Natural killer cell (primary cell): ENCODE results near the gene CLNK. TPM values are rescaled to one million over a fixed set of nuclear protein-coding genes. Genes with fewer than 3 reads are reported as not detected.

Experiments used
- ATAC-seq, 3 donors: fragments of 150-1000 bp in 2 of 3; fragments of 200-7000 bp in 1 of 3; cut with Tn5 transposase; 1 replicate in 1 of 3; 2 replicates in 2 of 3; pipeline ENCODE4 v1.10.0; 2021; ENCODE audit warnings: mild to moderate bottlenecking in 2 of 3, moderate library complexity in 2 of 3
- DNase-seq, 2 donors: peaks; one replicate each; pipeline versions ENCODE4 v3.0.0 to v3.0.0-alpha.2; 2013 to 2021; ENCODE audit warnings: mixed read lengths in 1 of 2
- H3K27ac ChIP-seq: one replicate; pipeline ENCODE4 v1.5.1; 2013; ENCODE audit warnings: mild to moderate bottlenecking, low read length
- H3K27me3 ChIP-seq: one replicate; pipeline ENCODE4 v1.6.1; 2013; ENCODE audit warnings: low read length; ENCODE audit not compliant: control insufficient read depth, insufficient read depth
- H3K36me3 ChIP-seq: one replicate; pipeline ENCODE4 v1.6.1; 2013; ENCODE audit warnings: low read length; ENCODE audit not compliant: control insufficient read depth, insufficient read depth
- H3K4me1 ChIP-seq: one replicate; pipeline ENCODE4 v1.6.1; 2013; ENCODE audit warnings: low read length; ENCODE audit not compliant: control insufficient read depth, insufficient read depth
- H3K4me3 ChIP-seq: one replicate; pipeline ENCODE4 v1.5.1; 2013; ENCODE audit warnings: low read length
- H3K9me3 ChIP-seq: one replicate; pipeline ENCODE4 v1.6.1; 2013; ENCODE audit warnings: low read length; ENCODE audit not compliant: control insufficient read depth, insufficient read depth
- H3K27ac Mint-ChIP-seq, 2 donors: one replicate each; pipeline ENCODE4 v1.8.0; 2022; ENCODE audit warnings: mild to moderate bottlenecking in 2 of 2, mixed read lengths in 2 of 2, moderate library complexity in 1 of 2
- H3K27me3 Mint-ChIP-seq, 2 donors: one replicate each; pipeline ENCODE4 v1.8.0; 2022; ENCODE audit warnings: low read depth in 2 of 2, mixed read lengths in 2 of 2
- H3K36me3 Mint-ChIP-seq: one replicate; pipeline ENCODE4 v1.8.0; 2022; ENCODE audit warnings: mixed read lengths
- H3K4me1 Mint-ChIP-seq, 2 donors: one replicate each; pipeline ENCODE4 v1.8.0; 2022; ENCODE audit warnings: mixed read lengths in 2 of 2
- H3K4me3 Mint-ChIP-seq: one replicate; pipeline ENCODE4 v1.8.0; 2022; ENCODE audit warnings: mild to moderate bottlenecking, moderate library complexity, mixed read lengths
- H3K9me3 Mint-ChIP-seq, 2 donors: one replicate each; pipeline ENCODE4 v1.8.0; 2022; ENCODE audit warnings: mixed read lengths in 2 of 2
- CTCF ChIP-seq: fragments of 200-600 bp; IDR thresholded peaks from one replicate; pipeline ENCODE4 v1.8.0; 2022; ENCODE audit warnings: antibody characterized with exemption
- WGBS: methylation state at CpG from one replicate; pipeline ENCODE4 v1.1.7; 2013; ENCODE audit warnings: missing lambda C conversion rate; ENCODE audit not compliant: insufficient coverage; 5-methylcytosine and 5-hydroxymethylcytosine counted together
- intact Hi-C: fragments of 100-400 bp; cut with micrococcal nuclease; formaldehyde crosslinking; loops from one replicate; pipeline ENCODE4 v1.14.2; 2022
- total RNA-seq, 4 donors: library from RNA; stranded (reverse); fragments of 120-200 nt in 1 of 4; gene quantifications; one replicate each; pipeline versions ENCODE4 v1.2.3 to v1.2.4, GENCODE V29; 2013 to 2022

The CLNK gene
- total RNA-seq, 3 donors from 2014 or later (not counting 1 experiment from before 2014, with no cell fraction given), result 1.00 to 1.1 (median 1.0) TPM

- intact Hi-C loops, result no loop called here
- H3K4me1 ChIP-seq, result no peaks in the 10 kb centered on the region
- no peaks in the 10 kb centered on the region for H3K27me3 ChIP-seq
- H3K27ac ChIP-seq, result no peak overlapping the region
- no peak for TF ChIP-seq CTCF
- no peak for DNase-seq
- Mint-ChIP-seq H3K27me3 (peaks cover 0 to 2% of the 10 kb centered on the region in 2 donors), H3K27ac (no peak overlapping the region), H3K36me3 (no peaks in the 10 kb centered on the region), H3K4me3 (no peak overlapping the region), H3K9me3 (no peaks in the 10 kb centered on the region), H3K4me1 (peaks cover 0 to 5% of the 10 kb centered on the region in 2 donors)
- H3K9me3 ChIP-seq, result no peaks in the 10 kb centered on the region
- no peak for ATAC-seq
- no peaks in the 10 kb centered on the region for H3K36me3 ChIP-seq
- no peak overlapping the region for H3K4me3 ChIP-seq
Measured at GRCh38 chr4:10567766-10568165, 116.8 kb downstream of the CLNK start.

GRCh38 chr4:10565166-10565780 lies 119.3 kb downstream of the CLNK start:
- Histone ChIP-seq H3K4me1 (no peaks in the 10 kb centered on the region), H3K4me3 (no peak overlapping the region), H3K36me3 (no peaks in the 10 kb centered on the region), H3K27me3 (no peaks in the 10 kb centered on the region), H3K9me3 (no peaks in the 10 kb centered on the region), H3K27ac (no peak overlapping the region)
- no peak for ATAC-seq
- H3K4me1 Mint-ChIP-seq, result peaks cover 0 to 5% of the 10 kb centered on the region in 2 donors
- intact Hi-C loops, result no loop called here
- H3K4me3 Mint-ChIP-seq, result no peak overlapping the region
- no peak for DNase-seq
- no peaks in the 10 kb centered on the region for H3K36me3 Mint-ChIP-seq
- no peak overlapping the region for H3K27ac Mint-ChIP-seq
- no peak for TF ChIP-seq CTCF
- H3K27me3 Mint-ChIP-seq, result peaks cover 0 to 2% of the 10 kb centered on the region in 2 donors
- H3K9me3 Mint-ChIP-seq, result no peaks in the 10 kb centered on the region
- 92% methylated on average over 5 of the region's 5 CpGs for WGBS

GRCh38 chr4:10554694-10555093 lies 129.9 kb downstream of the CLNK start:
- Histone ChIP-seq H3K36me3 (no peaks in the 10 kb centered on the region), H3K27me3 (no peaks in the 10 kb centered on the region), H3K27ac (no peak overlapping the region), H3K4me1 (no peaks in the 10 kb centered on the region), H3K9me3 (no peaks in the 10 kb centered on the region), H3K4me3 (no peak overlapping the region)
- Mint-ChIP-seq H3K27ac (no peak overlapping the region), H3K27me3 (no peaks in the 10 kb centered on the region), H3K4me1 (peaks cover 8% of the 10 kb centered on the region in 2 donors), H3K4me3 (no peak overlapping the region), H3K36me3 (no peaks in the 10 kb centered on the region), H3K9me3 (no peaks in the 10 kb centered on the region)
- intact Hi-C loops, result loop anchor here (10.0 kb wide), 1 partner anchor 870 kb away; the partner anchor contains the start of gene HS3ST1
- peak in 1 of 2 donors; percentile 68 for DNase-seq
- TF ChIP-seq CTCF, result peak; percentile 84
- peak; percentile 62 to 77 (median 69) for ATAC-seq
- 40% methylated on average over 1 of the region's 6 CpGs for WGBS

- Mint-ChIP-seq H3K4me3 (no peak overlapping the region), H3K9me3 (no peaks in the 10 kb centered on the region), H3K27ac (no peak overlapping the region), H3K4me1 (peaks cover 8% of the 10 kb centered on the region in 2 donors), H3K36me3 (no peaks in the 10 kb centered on the region), H3K27me3 (no peaks in the 10 kb centered on the region)
- no peaks in the 10 kb centered on the region for H3K27me3 ChIP-seq
- no peak for DNase-seq
- TF ChIP-seq CTCF, result no peak
- H3K9me3 ChIP-seq, result no peaks in the 10 kb centered on the region
- ATAC-seq, result no peak
- H3K4me1 ChIP-seq, result no peaks in the 10 kb centered on the region
- H3K4me3 ChIP-seq, result no peak overlapping the region
- H3K27ac ChIP-seq, result no peak overlapping the region
- intact Hi-C loops, result loop anchor here (10.0 kb wide), 1 partner anchor 871 kb away; the partner anchor contains the start of gene HS3ST1
- WGBS, result 70% methylated on average over 2 of the region's 2 CpGs
- H3K36me3 ChIP-seq, result no peaks in the 10 kb centered on the region
Measured at GRCh38 chr4:10554121-10554520, 130.4 kb downstream of the CLNK start.
